Suprapubic skin (tissue), 3 donors: Measurements from ENCODE around the gene GGA3.

Experiments used
- EP300 ChIP-seq: sonication (generic); formaldehyde crosslinking; IDR thresholded peaks from one replicate; pipeline ENCODE4 v1.6.1; 2017; ENCODE audit warnings: antibody characterized with exemption
- POLR2A ChIP-seq, 2 donors: fragments of 450-650 bp; IDR thresholded peaks; one replicate each; pipeline ENCODE4 v1.6.1; 2017; ENCODE audit warnings: antibody characterized with exemption in 2 of 2, mild to moderate bottlenecking in 2 of 2, moderate library complexity in 2 of 2
- TF ChIP-seq, protein P1 (sequence below), 2 donors: fragments of 200-600 bp in 1 of 2; fragments of 450-650 bp in 1 of 2; sonication (generic) in 1 of 2; IDR thresholded peaks; one replicate each; pipeline ENCODE4 v1.5.1; 2016 to 2019; ENCODE audit warnings: antibody characterized with exemption in 2 of 2, mild to moderate bottlenecking in 1 of 2, moderate library complexity in 1 of 2

DNA sequence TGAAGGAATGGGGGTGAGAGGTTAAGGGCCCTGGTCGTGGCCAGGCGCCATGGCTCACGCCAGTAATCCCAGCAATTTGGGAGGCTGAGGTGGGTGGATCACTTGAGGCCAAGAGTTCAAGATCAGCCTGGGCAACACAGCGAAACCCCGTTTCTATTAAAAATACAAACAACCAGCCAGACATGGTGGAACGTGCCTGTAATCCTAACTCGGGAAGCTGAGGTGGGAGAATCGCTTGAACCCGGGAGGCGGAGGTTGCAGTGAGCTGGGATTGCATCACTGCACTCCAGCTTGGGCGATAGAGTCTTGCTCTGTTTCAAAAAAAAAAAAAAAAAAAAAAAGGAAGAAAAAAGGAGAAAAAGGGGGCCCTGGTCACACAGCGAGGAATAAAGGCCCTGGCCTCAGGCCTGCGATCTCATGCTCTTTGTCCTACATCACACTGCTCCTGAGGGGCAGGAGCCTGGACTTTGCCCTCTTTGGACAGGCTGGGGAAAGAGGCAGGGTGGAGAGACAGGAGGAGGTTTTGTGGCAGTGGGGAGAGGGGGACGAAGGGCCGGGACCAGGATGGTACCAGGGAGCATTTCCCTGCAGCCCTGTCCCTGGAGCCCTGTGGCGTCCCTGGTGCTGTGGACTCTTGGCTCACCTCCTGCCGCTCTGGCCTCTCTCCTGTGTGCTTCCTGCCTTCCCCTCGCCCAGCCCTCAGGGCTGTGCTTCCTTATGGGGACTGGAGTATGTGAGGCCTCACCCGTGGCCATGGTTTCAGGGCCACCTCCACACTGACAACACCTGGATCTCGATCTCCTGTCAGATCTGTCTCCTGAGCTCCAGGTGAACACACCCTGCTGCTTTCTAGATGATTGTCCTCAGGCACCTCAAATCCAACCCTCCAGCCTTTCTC, 47.6 kb upstream of the GGA3 start:
- TF ChIP-seq, protein P1, sequence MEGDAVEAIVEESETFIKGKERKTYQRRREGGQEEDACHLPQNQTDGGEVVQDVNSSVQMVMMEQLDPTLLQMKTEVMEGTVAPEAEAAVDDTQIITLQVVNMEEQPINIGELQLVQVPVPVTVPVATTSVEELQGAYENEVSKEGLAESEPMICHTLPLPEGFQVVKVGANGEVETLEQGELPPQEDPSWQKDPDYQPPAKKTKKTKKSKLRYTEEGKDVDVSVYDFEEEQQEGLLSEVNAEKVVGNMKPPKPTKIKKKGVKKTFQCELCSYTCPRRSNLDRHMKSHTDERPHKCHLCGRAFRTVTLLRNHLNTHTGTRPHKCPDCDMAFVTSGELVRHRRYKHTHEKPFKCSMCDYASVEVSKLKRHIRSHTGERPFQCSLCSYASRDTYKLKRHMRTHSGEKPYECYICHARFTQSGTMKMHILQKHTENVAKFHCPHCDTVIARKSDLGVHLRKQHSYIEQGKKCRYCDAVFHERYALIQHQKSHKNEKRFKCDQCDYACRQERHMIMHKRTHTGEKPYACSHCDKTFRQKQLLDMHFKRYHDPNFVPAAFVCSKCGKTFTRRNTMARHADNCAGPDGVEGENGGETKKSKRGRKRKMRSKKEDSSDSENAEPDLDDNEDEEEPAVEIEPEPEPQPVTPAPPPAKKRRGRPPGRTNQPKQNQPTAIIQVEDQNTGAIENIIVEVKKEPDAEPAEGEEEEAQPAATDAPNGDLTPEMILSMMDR (IDR thresholded peaks at IDR 0.05): no peak
- TF ChIP-seq POLR2A (IDR thresholded peaks at IDR 0.05) (no peak), EP300 (no peak)
